RKO (cell line): ENCODE data around the gene CHST1.

Source experiments
- DNase-seq: peaks from one replicate; pipeline ENCODE4 v3.0.0-alpha.2; 2016; ENCODE audit warnings: low spot score

CHST1 gene

GRCh38 chr11:45644981-45645889 lies 20.2 kb downstream of the CHST1 start:
- DNase-seq: no peak

GRCh38 chr11:45643598-45644260 lies 21.7 kb downstream of the CHST1 start:
- DNase-seq: no peak

- DNase-seq: no peak
Measured at GRCh38 chr11:45641961-45642360, 23.5 kb downstream of the CHST1 start.

- no peak for DNase-seq
Measured at GRCh38 chr11:45638051-45638450, 27.4 kb downstream of the CHST1 start.

- DNase-seq: no peak
Measured at GRCh38 chr11:45635907-45636306, 29.5 kb downstream of the CHST1 start.

- DNase-seq: no peak
Measured at GRCh38 chr11:45625611-45626010, 39.8 kb downstream of the CHST1 start.

- DNase-seq: no peak
Measured at GRCh38 chr11:45624095-45624494, 41.3 kb downstream of the CHST1 start.

- DNase-seq: no peak
Measured at GRCh38 chr11:45622861-45623260, 42.6 kb downstream of the CHST1 start.

GRCh38 chr11:45622283-45622682 lies 43.1 kb downstream of the CHST1 start:
- no peak for DNase-seq

GRCh38 chr11:45621588-45621987 lies 43.8 kb downstream of the CHST1 start:
- no peak for DNase-seq

- DNase-seq: no peak
Measured at GRCh38 chr11:45620243-45620642, 45.2 kb downstream of the CHST1 start.

GRCh38 chr11:45618897-45619296 lies 46.5 kb downstream of the CHST1 start:
- DNase-seq: no peak

- DNase-seq: no peak
Measured at GRCh38 chr11:45617871-45618601, 47.4 kb downstream of the CHST1 start.

GRCh38 chr11:45616802-45617549 lies 48.4 kb downstream of the CHST1 start:
- DNase-seq: no peak

GRCh38 chr11:45615182-45615792 lies 50.1 kb downstream of the CHST1 start:
- DNase-seq: no peak

- DNase-seq: no peak
Measured at GRCh38 chr11:45614196-45614828, 51.1 kb downstream of the CHST1 start.

- DNase-seq: no peak
Measured at GRCh38 chr11:45610627-45611026, 54.8 kb downstream of the CHST1 start.

- no peak for DNase-seq
Measured at GRCh38 chr11:45609902-45610301, 55.5 kb downstream of the CHST1 start.

- DNase-seq: no peak
Measured at GRCh38 chr11:45609337-45609736, 56.1 kb downstream of the CHST1 start.

GRCh38 chr11:45607995-45608394 lies 57.4 kb downstream of the CHST1 start:
- no peak for DNase-seq
